ENCODE measurements around the gene SMIM15.

GRCh38 chr5:61167382-61167781, 5.1 kb upstream of the SMIM15 start:
- TF ChIP-seq CTCF (IDR thresholded peaks at IDR 0.05; ENCODE audit: low read length) (peak; percentile 55), EZH2phosphoT487 (IDR thresholded peaks at IDR 0.05; ENCODE audit: low read length) (no peak)

Data from MM.1S (cell line).